AG09319 (cell line): ENCODE results near the gene NEDD8.

Experiments
- DNase-seq: peaks from one replicate; pipeline ENCODE4 v3.0.0-alpha.2; 2010; ENCODE audit warnings: low read depth; ENCODE audit errors: extremely low read depth
- TF ChIP-seq, protein P1 (sequence below): IDR thresholded peaks from 2 replicates; pipeline ENCODE4 v1.5.1; 2011; ENCODE audit warnings: low read depth, mild to moderate bottlenecking, inconsistent platforms, low read length, moderate library complexity

NEDD8 gene

DNA sequence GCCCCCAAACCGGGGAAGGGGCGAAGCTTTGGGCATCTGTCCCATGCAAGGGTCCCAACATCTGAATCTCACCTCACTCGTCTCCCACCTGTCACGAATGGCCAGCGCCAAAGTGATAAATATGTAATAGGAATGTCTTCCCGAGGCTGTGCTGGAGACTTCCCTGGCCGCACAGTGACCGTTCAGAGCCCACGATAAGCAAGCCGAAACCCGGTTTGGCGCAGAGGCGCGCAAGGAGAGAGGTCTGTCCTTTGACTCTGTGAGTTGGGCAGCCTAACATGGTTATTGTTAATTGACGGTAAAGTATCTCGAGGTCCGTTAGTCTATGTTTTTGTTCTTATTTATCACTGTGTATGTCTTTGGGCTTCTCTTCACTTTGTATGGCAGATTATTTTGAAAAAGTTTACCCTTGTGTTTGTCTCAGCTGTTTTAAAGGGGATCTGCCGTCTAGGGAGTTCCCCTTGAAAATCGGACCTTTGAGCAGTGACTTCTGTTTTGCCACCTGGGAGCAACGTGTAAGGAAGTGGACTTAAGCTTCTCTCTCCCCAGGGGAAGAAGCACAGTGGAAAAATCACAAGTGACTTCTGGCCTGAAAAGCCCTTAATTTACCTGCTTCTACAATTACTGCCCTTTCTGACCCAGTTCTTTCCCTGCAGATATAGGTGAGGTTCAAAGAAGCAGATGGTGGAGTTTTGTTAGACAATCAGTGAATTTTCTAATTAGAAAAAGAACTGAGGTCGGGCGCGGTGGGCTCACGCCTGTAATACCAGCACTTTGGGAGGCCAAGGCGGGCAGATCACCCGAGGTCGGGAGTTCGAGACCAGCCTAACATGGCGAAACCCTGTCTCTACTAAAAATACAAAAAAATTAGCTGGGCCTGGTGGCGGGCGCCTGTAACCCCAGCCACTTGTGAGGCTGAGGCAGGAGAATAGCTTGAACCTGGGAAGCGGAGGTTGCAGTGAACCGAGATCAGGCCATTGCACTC, 35.8 kb downstream of the NEDD8 start:
- DNase-seq, result no peak

DNA sequence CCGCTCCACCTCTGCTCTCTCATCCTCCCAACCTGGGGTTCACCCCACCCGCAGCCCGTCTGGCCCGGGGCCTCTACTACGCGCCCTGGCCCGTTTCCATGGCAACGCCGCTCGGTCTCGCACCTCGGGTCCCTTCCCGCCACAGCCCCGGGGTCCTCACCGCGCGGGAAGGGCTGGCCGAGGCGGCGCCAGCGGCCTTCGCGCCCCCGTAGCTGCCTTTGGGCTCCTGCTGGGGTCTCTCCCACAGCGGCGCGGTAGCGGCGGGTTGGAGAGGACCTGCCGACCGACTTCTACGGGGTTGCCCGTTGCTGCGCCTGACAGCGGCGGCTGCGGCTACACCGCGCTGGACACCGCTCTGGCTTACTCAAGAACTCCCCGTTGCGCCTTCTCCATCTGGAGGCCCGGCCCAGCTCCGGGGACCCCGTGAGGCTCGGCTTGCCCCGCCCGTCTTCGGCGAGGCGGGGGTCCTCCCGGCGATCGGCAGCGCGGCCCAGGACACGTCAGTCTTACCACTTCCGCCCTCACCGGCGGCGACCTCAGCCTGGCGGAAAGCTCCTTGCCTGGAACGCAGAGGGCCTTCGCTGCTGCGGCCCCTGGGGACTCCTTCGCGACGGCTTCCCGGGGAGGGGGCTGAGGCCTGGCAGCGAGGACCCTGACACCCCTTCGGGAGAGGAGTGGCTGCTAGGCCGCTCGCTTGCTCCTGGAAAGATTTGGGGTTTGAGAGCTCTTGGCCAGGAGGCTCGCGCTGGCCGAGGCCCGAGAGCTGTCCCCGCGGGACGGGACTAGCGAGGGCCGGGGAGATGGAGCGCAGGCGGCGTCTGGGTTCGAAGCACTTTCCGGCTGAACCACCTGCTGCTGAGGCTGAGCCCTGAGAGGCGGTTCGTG, 36.7 kb downstream of the NEDD8 start, which contains the start of gene TM9SF1:
TM9SF1 (minus strand) TSS at position 256 of the 885 bp plus-strand sequence. CDS start 422 bp downstream, outside the sequence.
- peak; percentile 64 for DNase-seq
- TF ChIP-seq, protein P1, sequence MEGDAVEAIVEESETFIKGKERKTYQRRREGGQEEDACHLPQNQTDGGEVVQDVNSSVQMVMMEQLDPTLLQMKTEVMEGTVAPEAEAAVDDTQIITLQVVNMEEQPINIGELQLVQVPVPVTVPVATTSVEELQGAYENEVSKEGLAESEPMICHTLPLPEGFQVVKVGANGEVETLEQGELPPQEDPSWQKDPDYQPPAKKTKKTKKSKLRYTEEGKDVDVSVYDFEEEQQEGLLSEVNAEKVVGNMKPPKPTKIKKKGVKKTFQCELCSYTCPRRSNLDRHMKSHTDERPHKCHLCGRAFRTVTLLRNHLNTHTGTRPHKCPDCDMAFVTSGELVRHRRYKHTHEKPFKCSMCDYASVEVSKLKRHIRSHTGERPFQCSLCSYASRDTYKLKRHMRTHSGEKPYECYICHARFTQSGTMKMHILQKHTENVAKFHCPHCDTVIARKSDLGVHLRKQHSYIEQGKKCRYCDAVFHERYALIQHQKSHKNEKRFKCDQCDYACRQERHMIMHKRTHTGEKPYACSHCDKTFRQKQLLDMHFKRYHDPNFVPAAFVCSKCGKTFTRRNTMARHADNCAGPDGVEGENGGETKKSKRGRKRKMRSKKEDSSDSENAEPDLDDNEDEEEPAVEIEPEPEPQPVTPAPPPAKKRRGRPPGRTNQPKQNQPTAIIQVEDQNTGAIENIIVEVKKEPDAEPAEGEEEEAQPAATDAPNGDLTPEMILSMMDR, result no peak

More for the DNA sequence above, 35.8 kb downstream of the NEDD8 start:
- TF ChIP-seq, protein P1, result no peak

DNA sequence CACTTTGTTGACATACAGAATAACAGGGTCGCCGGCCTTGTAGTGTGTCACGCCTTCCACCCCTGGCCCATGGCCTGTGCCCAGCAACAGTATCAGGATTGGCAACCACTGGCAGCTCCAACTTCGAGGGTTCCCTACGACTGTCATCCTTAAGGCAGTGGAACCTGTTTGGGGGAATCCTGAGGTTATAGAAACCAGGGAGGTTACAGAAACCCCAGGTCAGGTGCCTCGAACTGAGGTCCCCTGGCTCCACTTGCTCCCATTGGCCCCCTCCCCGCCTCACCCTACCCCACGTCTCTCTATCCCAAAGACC, 37.3 kb downstream of the NEDD8 start:
- TF ChIP-seq, protein P1, result no peak
- DNase-seq, result no peak

DNA sequence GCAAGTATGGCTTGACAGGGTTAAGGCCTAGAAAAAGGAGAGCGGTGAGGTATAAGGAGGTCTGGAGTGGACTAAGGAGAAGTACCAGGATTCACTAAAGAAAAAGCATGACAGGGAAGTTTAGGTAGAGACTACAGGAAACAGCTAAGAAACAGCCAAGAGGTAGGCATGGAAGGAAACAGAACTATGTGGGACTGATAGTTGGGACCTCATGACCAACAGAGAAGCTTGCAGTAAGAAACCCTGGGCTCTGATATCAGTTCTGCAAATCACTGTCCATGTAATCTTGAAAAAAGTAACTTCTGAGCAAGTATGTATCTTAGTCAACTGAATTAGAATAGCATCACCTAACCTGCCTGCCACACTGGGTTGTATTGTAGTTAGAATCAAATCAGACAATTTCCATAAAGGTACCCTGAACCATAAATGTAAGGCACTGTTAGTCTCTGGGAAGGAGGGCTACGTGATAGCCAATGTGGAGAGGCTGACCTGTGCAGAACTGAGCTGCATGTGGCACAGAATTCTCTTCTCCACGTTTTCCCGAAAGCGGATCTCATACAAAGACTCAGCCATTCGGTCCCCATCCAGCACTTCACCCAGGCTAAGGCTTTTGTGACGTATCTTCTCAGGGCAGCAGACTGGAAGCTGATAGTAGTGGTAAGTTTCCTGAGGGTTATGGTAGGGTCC, 37.8 kb downstream of the NEDD8 start:
- TF ChIP-seq, protein P1, result no peak
- no peak for DNase-seq

DNA sequence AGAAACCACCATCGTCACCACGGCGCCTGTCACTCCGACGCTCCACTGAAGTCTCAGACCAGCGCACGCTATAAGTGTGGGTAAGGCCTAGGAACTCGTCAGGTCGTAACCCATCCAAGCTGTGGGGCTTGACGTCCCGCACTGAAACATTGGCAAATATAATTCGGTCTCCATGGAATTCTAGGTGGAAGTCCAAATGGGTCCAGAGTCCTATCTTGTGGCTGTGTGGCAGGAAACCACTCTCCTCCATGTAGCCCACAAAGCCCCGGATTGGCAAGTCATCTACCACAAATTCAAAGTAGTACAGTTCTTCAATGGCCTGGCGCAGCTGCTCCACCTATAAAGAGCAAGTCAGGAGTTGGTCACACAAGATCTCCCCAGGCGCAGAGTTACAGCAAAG, 39.2 kb downstream of the NEDD8 start:
- no peak for DNase-seq

DNA sequence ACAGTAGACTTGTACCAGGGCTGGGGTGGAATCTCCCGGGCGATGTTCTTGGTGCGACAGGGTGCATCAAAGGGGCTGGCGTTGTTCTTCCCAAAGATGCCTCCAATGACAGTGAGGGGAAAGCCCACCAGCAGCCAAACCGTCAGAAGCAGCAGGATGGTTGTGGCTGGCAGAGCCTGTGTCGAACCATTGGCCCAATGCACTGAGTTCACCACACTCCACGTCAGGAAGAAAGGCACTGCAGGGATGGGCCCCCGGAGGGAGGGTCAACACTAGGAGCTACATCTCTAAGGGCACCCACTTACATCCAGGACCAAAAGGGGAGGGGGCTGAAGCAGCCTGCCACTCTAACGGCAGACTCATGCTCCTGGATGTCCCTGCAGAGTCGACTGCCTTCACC, 41.8 kb downstream of the NEDD8 start:
- no peak for DNase-seq
- TF ChIP-seq, protein P1, result no peak

More for the DNA sequence above, 39.2 kb downstream of the NEDD8 start:
- TF ChIP-seq, protein P1, result no peak
